ENCODE measurements around the gene GHRL.

GHRL gene

GRCh38 chr3:10327592-10327991 is 34.8 kb upstream of the GHRL start:
- no peak for DNase-seq (ENCODE audit: low read depth in 2 of 2)

- DNase-seq (ENCODE audit: low read depth in 2 of 2), result no peak
Observed at GRCh38 chr3:10322352-10322710, 29.6 kb upstream of the GHRL start.

GRCh38 chr3:10321630-10322351 is 29.0 kb upstream of the GHRL start:
- DNase-seq (ENCODE audit: low read depth in 2 of 2), result no peak

GRCh38 chr3:10320320-10320677 is 27.6 kb upstream of the GHRL start:
- DNase-seq (ENCODE audit: low read depth in 2 of 2), result no peak

GRCh38 chr3:10319804-10320203 is 27.1 kb upstream of the GHRL start:
- no peak for DNase-seq (ENCODE audit: low read depth in 2 of 2)

- no peak for DNase-seq (ENCODE audit: low read depth in 2 of 2)
Observed at GRCh38 chr3:10319251-10319650, 26.5 kb upstream of the GHRL start.

- no peak for DNase-seq (ENCODE audit: low read depth in 2 of 2)
Observed at GRCh38 chr3:10317961-10318350, 25.2 kb upstream of the GHRL start.

GRCh38 chr3:10317311-10317960 is 24.7 kb upstream of the GHRL start:
- no peak for DNase-seq (ENCODE audit: low read depth in 2 of 2)

GRCh38 chr3:10315771-10316344 is 23.1 kb upstream of the GHRL start:
- DNase-seq (ENCODE audit: low read depth in 2 of 2), result no peak

- DNase-seq (ENCODE audit: low read depth in 2 of 2), result no peak
Observed at GRCh38 chr3:10315101-10315500, 22.4 kb upstream of the GHRL start.

- DNase-seq (ENCODE audit: low read depth in 2 of 2), result no peak
Observed at GRCh38 chr3:10312861-10313260, 20.1 kb upstream of the GHRL start.

- no peak for DNase-seq (ENCODE audit: low read depth in 2 of 2)
Observed at GRCh38 chr3:10312391-10312790, 19.6 kb upstream of the GHRL start.

- DNase-seq (ENCODE audit: low read depth in 2 of 2), result no peak
Observed at GRCh38 chr3:10311710-10312109, 19.0 kb upstream of the GHRL start.

GRCh38 chr3:10310578-10310977 is 17.8 kb upstream of the GHRL start:
- no peak for DNase-seq (ENCODE audit: low read depth in 2 of 2)

GRCh38 chr3:10309736-10310135 is 17.0 kb upstream of the GHRL start:
- no peak for DNase-seq (ENCODE audit: low read depth in 2 of 2)

- DNase-seq (ENCODE audit: low read depth in 2 of 2), result no peak
Observed at GRCh38 chr3:10308678-10309077, 15.9 kb upstream of the GHRL start.

GRCh38 chr3:10306156-10306555 is 13.4 kb upstream of the GHRL start:
- DNase-seq (ENCODE audit: low read depth in 2 of 2), result no peak

- no peak for DNase-seq (ENCODE audit: low read depth in 2 of 2)
Observed at GRCh38 chr3:10305331-10305902, 12.7 kb upstream of the GHRL start.

GRCh38 chr3:10304905-10305304 is 12.2 kb upstream of the GHRL start:
- no peak for DNase-seq (ENCODE audit: low read depth in 2 of 2)

- DNase-seq (ENCODE audit: low read depth in 2 of 2), result no peak
Observed at GRCh38 chr3:10303785-10304184, 11.0 kb upstream of the GHRL start.

- no peak for DNase-seq (ENCODE audit: low read depth in 2 of 2)
Observed at GRCh38 chr3:10303105-10303504, 10.4 kb upstream of the GHRL start.

GRCh38 chr3:10300087-10300486 is 7.3 kb upstream of the GHRL start:
- no peak for DNase-seq (ENCODE audit: low read depth in 2 of 2)

GRCh38 chr3:10299679-10300078 is 6.9 kb upstream of the GHRL start:
- no peak for DNase-seq (ENCODE audit: low read depth in 2 of 2)
